ENCODE data around the gene DDI2.
"Not testable (repeated sequence)": the region's sequence is repeated elsewhere in the genome, so short reads cannot be mapped to it uniquely, and the experiment has no call there.

The DDI2 gene

DNA sequence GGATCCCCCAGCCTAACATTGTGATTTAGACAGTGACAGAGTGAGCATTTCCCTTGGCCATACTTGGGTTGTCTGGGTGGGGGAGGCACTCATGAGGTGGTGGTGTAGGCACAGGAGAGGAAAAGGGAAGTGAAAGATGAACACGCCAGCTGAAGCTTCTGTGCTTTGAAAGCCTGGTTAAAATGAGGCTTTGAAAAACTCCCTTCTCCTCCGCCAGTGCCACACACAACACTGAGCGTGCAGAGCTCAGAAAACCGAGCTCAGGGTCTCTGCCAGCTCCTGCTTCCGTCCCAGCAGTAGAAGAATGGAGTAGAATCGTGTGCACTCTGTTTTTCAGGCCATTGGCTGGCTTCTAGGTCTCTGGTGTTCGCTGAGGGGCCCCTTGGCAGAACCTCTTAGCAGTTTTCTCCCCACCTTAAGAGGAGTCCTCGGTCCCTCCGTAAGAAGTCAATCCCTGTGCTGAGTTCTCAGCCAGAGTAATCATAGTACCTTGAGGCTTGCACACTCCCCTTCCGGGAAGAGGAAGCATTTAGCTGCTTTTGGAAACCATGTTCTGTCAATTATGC is 79.8 kb downstream of the DDI2 start:
- no peaks in the 10 kb centered on the region for H4K20me1 ChIP-seq (ENCODE audit: low read depth, low read length)
- no peaks in the 10 kb centered on the region for H3K36me3 ChIP-seq (ENCODE audit: low read length)
- no peaks in the 10 kb centered on the region for H3K27me3 ChIP-seq (ENCODE audit: low read length)
- no peaks in the 10 kb centered on the region for H3K9me3 ChIP-seq (ENCODE audit: insufficient read depth, low read length)
- peak overlapping the region; percentile 23 for H3K4me3 ChIP-seq (ENCODE audit: insufficient read depth, low read length, poor library complexity, severe bottlenecking)
- peak overlapping the region; percentile 57 for H3K9ac ChIP-seq (ENCODE audit: low read length)
- H3F3A ChIP-seq (ENCODE audit: insufficient read depth) = peaks cover 15% of the 10 kb centered on the region
- peak overlapping the region; percentile 72 for H3K4me2 ChIP-seq (ENCODE audit: low read depth, low read length, poor library complexity, severe bottlenecking)
- H3K79me2 ChIP-seq (ENCODE audit: insufficient read depth, low read length) = peaks cover 50% of the 10 kb centered on the region
- H3K9me2 ChIP-seq (replicated peaks; ENCODE audit: insufficient read depth, low read length) = no peaks in the 10 kb centered on the region
- H3K27ac ChIP-seq (ENCODE audit: low read depth, low read length) = peak overlapping the region; percentile 92
- peak overlapping the region; percentile 10 for H2AFZ ChIP-seq (ENCODE audit: low read depth, low read length, severe bottlenecking)
- TF ChIP-seq EZH2phosphoT487 (conservative IDR thresholded peaks at IDR 0.05; ENCODE audit: low read length) = no peak
- TF ChIP-seq CTCF (IDR thresholded peaks at IDR 0.05; ENCODE audit: insufficient read depth, low read length, poor library complexity, severe bottlenecking) = no peak

- peak overlapping the region; percentile 72 for H3K4me2 ChIP-seq (ENCODE audit: low read depth, low read length, poor library complexity, severe bottlenecking)
- no peaks in the 10 kb centered on the region for H3K9me3 ChIP-seq (ENCODE audit: insufficient read depth, low read length)
- H3K9ac ChIP-seq (ENCODE audit: low read length) = no peak overlapping the region
- no peaks in the 10 kb centered on the region for H4K20me1 ChIP-seq (ENCODE audit: low read depth, low read length)
- H3K4me3 ChIP-seq (ENCODE audit: insufficient read depth, low read length, poor library complexity, severe bottlenecking) = no peak overlapping the region
- no peaks in the 10 kb centered on the region for H3K36me3 ChIP-seq (ENCODE audit: low read length)
- H3K27ac ChIP-seq (ENCODE audit: low read depth, low read length) = peak overlapping the region; percentile 92
- peaks cover 44% of the 10 kb centered on the region for H3K79me2 ChIP-seq (ENCODE audit: insufficient read depth, low read length)
- no peak overlapping the region for H2AFZ ChIP-seq (ENCODE audit: low read depth, low read length, severe bottlenecking)
- H3K27me3 ChIP-seq (ENCODE audit: low read length) = no peaks in the 10 kb centered on the region
- peaks cover 15% of the 10 kb centered on the region for H3F3A ChIP-seq (ENCODE audit: insufficient read depth)
- TF ChIP-seq CTCF (IDR thresholded peaks at IDR 0.05; ENCODE audit: insufficient read depth, low read length, poor library complexity, severe bottlenecking) (no peak), EZH2phosphoT487 (conservative IDR thresholded peaks at IDR 0.05; ENCODE audit: low read length) (no peak)
- no peaks in the 10 kb centered on the region for H3K9me2 ChIP-seq (replicated peaks; ENCODE audit: insufficient read depth, low read length)
Observed at GRCh38 chr1:15698201-15698600, 80.9 kb downstream of the DDI2 start.

GRCh38 chr1:15699321-15699720 is 82.1 kb downstream of the DDI2 start:
- H3K27me3 ChIP-seq (ENCODE audit: low read length); H2AFZ ChIP-seq (ENCODE audit: low read depth, low read length, severe bottlenecking); H3K4me2 ChIP-seq (ENCODE audit: low read depth, low read length, poor library complexity, severe bottlenecking); H4K20me1 ChIP-seq (ENCODE audit: low read depth, low read length); H3K9me2 ChIP-seq (replicated peaks; ENCODE audit: insufficient read depth, low read length); H3K36me3 ChIP-seq (ENCODE audit: low read length); H3K9me3 ChIP-seq (ENCODE audit: insufficient read depth, low read length); H3K9ac ChIP-seq (ENCODE audit: low read length); H3K4me3 ChIP-seq (ENCODE audit: insufficient read depth, low read length, poor library complexity, severe bottlenecking); H3K27ac ChIP-seq (ENCODE audit: low read depth, low read length): not testable (repeated sequence)
- peaks cover 34% of the 10 kb centered on the region for H3K79me2 ChIP-seq (ENCODE audit: insufficient read depth, low read length)
- H3F3A ChIP-seq (ENCODE audit: insufficient read depth) = peaks cover 15% of the 10 kb centered on the region

GRCh38 chr1:15700508-15700907 is 83.2 kb downstream of the DDI2 start:
- Histone ChIP-seq H4K20me1 (ENCODE audit: low read depth, low read length) (no peaks in the 10 kb centered on the region), H3K27ac (ENCODE audit: low read depth, low read length) (no peak overlapping the region), H3F3A (ENCODE audit: insufficient read depth) (peaks cover 10% of the 10 kb centered on the region), H2AFZ (ENCODE audit: low read depth, low read length, severe bottlenecking) (no peak overlapping the region), H3K27me3 (ENCODE audit: low read length) (no peaks in the 10 kb centered on the region), H3K36me3 (ENCODE audit: low read length) (no peaks in the 10 kb centered on the region), H3K9me2 (replicated peaks; ENCODE audit: insufficient read depth, low read length) (no peaks in the 10 kb centered on the region), H3K4me3 (ENCODE audit: insufficient read depth, low read length, poor library complexity, severe bottlenecking) (no peak overlapping the region), H3K9ac (ENCODE audit: low read length) (no peak overlapping the region), H3K9me3 (ENCODE audit: insufficient read depth, low read length) (no peaks in the 10 kb centered on the region), H3K79me2 (ENCODE audit: insufficient read depth, low read length) (peaks cover 38% of the 10 kb centered on the region), H3K4me2 (ENCODE audit: low read depth, low read length, poor library complexity, severe bottlenecking) (no peak overlapping the region)
- TF ChIP-seq CTCF (IDR thresholded peaks at IDR 0.05; ENCODE audit: insufficient read depth, low read length, poor library complexity, severe bottlenecking) (no peak), EZH2phosphoT487 (conservative IDR thresholded peaks at IDR 0.05; ENCODE audit: low read length) (no peak)

All from SU-DHL-6 (cell line).